Activated CD8-positive, alpha-beta T cell treated with anti-CD3 and anti-CD28 coated beads, Interleukin-2, amount 10 ng/mL, durations not matched to agents 7 days and 5 days (primary cell): ENCODE data around the gene CLCNKB. TPM values are rescaled to one million over a fixed set of nuclear protein-coding genes. Genes with fewer than 3 reads are reported as not detected.
"Not testable (repeated sequence)": the region's sequence is repeated elsewhere in the genome, so short reads cannot be mapped to it uniquely, and the experiment has no call there.

ENCODE experiments used
- ATAC-seq: fragments of 150-1000 bp; cut with Tn5 transposase; one replicate; pipeline ENCODE4 v1.10.0; 2021; ENCODE audit warnings: moderate library complexity
- CTCF ChIA-PET: fragments of 350-600 bp; sonication (Branson Sonifier 250); formaldehyde crosslinking; loops from one replicate; lab custom pipeline; 2021; ENCODE audit warnings: antibody characterized with exemption; lab: Charles Lee
- POLR2A ChIA-PET: fragments of 350-600 bp; sonication (Branson Sonifier 250); formaldehyde crosslinking; loops from one replicate; lab custom pipeline; 2021; ENCODE audit warnings: antibody characterized with exemption; lab: Charles Lee
- DNase-seq: peaks from one replicate; pipeline ENCODE4 v3.0.0-alpha.2; 2020
- H3K27ac Mint-ChIP-seq: one replicate; pipeline ENCODE4 v1.8.0; 2021; ENCODE audit warnings: mild to moderate bottlenecking, mixed read lengths
- H3K27me3 Mint-ChIP-seq: one replicate; pipeline ENCODE4 v1.8.0; 2021; ENCODE audit warnings: low read depth, mixed read lengths
- H3K36me3 Mint-ChIP-seq: one replicate; pipeline ENCODE4 v1.8.0; 2021; ENCODE audit warnings: low read depth, mixed read lengths
- H3K4me1 Mint-ChIP-seq: one replicate; pipeline ENCODE4 v1.8.0; 2021; ENCODE audit warnings: low read depth, mixed read lengths
- H3K4me3 Mint-ChIP-seq: one replicate; pipeline ENCODE4 v1.8.0; 2021; ENCODE audit warnings: mild to moderate bottlenecking, mixed read lengths
- H3K9me3 Mint-ChIP-seq: one replicate; pipeline ENCODE4 v1.8.0; 2022; ENCODE audit warnings: mixed read lengths; ENCODE audit not compliant: insufficient read depth
- total RNA-seq, 2 experiments: library from RNA; stranded (reverse); gene quantifications; one replicate each; pipeline ENCODE4 v1.2.3, GENCODE V29; 2021

Gene CLCNKB
- total RNA-seq, 2 experiments from 2014 or later, result not detected

- H3K36me3 Mint-ChIP-seq, ATAC-seq, POLR2A ChIA-PET, H3K4me3 Mint-ChIP-seq, H3K9me3 Mint-ChIP-seq, H3K4me1 Mint-ChIP-seq, H3K27me3 Mint-ChIP-seq, DNase-seq, H3K27ac Mint-ChIP-seq, CTCF ChIA-PET: not testable (repeated sequence)
These were observed 3.7 kb upstream of the CLCNKB start for GRCh38 chr1:16039871-16040270.

GRCh38 chr1:16041200-16041599 is 2.4 kb upstream of the CLCNKB start:
- no peaks in the 10 kb centered on the region for H3K36me3 Mint-ChIP-seq
- no peaks in the 10 kb centered on the region for H3K4me1 Mint-ChIP-seq
- ATAC-seq (no peak), DNase-seq (no peak)
- ChIA-PET CTCF (no interaction called here), POLR2A (no interaction called here)
- no peak overlapping the region for H3K27ac Mint-ChIP-seq
- no peak overlapping the region for H3K4me3 Mint-ChIP-seq
- peaks cover 2% of the 10 kb centered on the region for H3K27me3 Mint-ChIP-seq
- no peaks in the 10 kb centered on the region for H3K9me3 Mint-ChIP-seq

- peaks cover 2% of the 10 kb centered on the region for H3K27me3 Mint-ChIP-seq
- CTCF ChIA-PET, result no interaction called here
- DNase-seq, result no peak
- no peaks in the 10 kb centered on the region for H3K36me3 Mint-ChIP-seq
- ATAC-seq, result no peak
- POLR2A ChIA-PET, result no interaction called here
- no peak overlapping the region for H3K4me3 Mint-ChIP-seq
- no peaks in the 10 kb centered on the region for H3K9me3 Mint-ChIP-seq
- no peaks in the 10 kb centered on the region for H3K4me1 Mint-ChIP-seq
- no peak overlapping the region for H3K27ac Mint-ChIP-seq
These were observed 1.5 kb upstream of the CLCNKB start for GRCh38 chr1:16042096-16042495.

GRCh38 chr1:16042654-16043053 is 928 bp upstream of the CLCNKB start:
- POLR2A ChIA-PET, H3K27ac Mint-ChIP-seq, CTCF ChIA-PET, H3K36me3 Mint-ChIP-seq, H3K4me1 Mint-ChIP-seq, H3K4me3 Mint-ChIP-seq, H3K27me3 Mint-ChIP-seq, H3K9me3 Mint-ChIP-seq, DNase-seq, ATAC-seq: not testable (repeated sequence)

DNA sequence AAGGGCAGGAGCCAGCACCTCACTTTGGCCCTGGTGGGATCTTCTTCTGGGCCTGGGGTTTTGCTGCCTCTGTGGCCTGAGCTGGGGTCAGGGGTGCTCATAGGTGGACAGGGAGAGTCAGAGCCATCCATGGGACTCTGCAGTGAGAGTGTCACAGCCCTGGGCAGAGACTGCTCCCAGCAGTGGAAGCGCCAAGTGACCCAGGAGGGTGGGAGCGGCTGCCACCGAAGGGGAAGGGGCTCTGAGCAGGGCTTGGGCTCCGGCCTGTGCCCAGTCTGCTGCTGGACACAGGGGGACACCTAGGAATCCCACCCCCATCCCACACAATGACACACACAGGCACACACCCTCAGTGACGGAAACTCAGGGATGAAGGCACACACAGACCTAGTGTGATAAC is 368 bp downstream of the CLCNKB start:
- Mint-ChIP-seq H3K27ac (no peak overlapping the region), H3K9me3 (no peaks in the 10 kb centered on the region), H3K4me1 (no peaks in the 10 kb centered on the region), H3K27me3 (peaks cover 3% of the 10 kb centered on the region), H3K4me3 (no peak overlapping the region), H3K36me3 (no peaks in the 10 kb centered on the region)
- ChIA-PET POLR2A (no interaction called here), CTCF (no interaction called here)
- no peak for ATAC-seq
- no peak for DNase-seq

DNA sequence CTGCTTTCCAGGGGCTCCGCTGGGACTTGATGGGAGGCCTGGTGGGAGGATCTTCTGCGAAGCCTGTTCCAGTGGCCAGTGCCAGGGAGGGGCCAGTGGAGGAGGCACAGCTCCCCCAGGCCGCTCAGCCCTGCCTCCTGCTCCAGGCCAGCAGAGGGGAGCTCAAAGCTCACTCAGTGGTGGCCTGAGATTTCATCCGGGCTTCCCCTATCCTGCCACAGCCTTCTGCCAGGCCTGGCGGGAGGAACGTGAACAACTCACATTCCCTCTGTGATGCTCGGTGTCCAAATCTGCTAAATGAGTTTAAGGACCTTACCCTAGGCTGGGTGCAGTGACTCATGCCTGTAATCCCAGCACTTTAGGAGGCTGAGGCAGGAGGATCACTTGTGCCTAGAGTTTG is 3.3 kb downstream of the CLCNKB start:
- Mint-ChIP-seq H3K36me3 (no peaks in the 10 kb centered on the region), H3K27me3 (peaks cover 3% of the 10 kb centered on the region), H3K4me1 (no peaks in the 10 kb centered on the region), H3K27ac (no peak overlapping the region), H3K9me3 (no peaks in the 10 kb centered on the region), H3K4me3 (no peak overlapping the region)
- CTCF ChIA-PET, result interaction anchor here (1.7 kb wide), 1 partner anchor 32 kb away, joined by 6 read pairs; no protein-coding TSS in a partner anchor
- POLR2A ChIA-PET, result no interaction called here
- DNase-seq (no peak), ATAC-seq (no peak)

DNA sequence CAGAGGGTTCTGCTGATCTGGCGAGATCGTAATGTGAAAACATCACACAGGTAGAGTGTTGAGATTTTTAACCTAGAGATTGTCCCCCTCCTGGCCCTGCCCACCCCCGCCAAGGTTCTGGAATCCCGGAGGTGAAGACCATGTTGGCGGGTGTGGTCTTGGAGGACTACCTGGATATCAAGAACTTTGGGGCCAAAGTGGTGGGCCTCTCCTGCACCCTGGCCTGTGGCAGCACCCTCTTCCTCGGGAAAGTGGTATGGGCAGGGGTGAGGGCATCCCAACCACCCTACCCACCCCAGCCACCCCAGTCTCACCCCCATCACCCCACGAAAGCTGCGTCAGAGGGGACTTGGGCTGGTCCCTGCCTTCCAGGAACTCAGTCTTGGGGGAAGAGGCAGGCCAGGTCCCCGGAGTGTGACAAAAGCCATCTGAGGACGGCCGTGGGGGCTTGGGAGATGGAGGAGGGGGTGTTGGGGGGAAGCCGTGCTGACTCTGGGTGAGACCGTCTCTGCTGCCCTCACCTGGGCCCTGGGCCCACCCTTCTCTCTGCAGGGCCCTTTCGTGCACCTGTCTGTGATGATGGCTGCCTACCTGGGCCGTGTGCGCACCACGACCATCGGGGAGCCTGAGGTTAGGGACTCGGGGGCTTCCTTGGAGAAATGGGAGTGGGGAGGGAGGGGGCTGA is 4.4 kb downstream of the CLCNKB start:
- no peaks in the 10 kb centered on the region for H3K9me3 Mint-ChIP-seq
- no peak overlapping the region for H3K4me3 Mint-ChIP-seq
- no peak overlapping the region for H3K27ac Mint-ChIP-seq
- H3K4me1 Mint-ChIP-seq, result no peaks in the 10 kb centered on the region
- ATAC-seq (no peak), DNase-seq (no peak)
- H3K27me3 Mint-ChIP-seq, result peaks cover 3% of the 10 kb centered on the region
- ChIA-PET POLR2A (no interaction called here), CTCF (interaction anchor here (1.7 kb wide), 1 partner anchor 31 kb away, joined by 6 read pairs; no protein-coding TSS in a partner anchor)
- no peaks in the 10 kb centered on the region for H3K36me3 Mint-ChIP-seq

- peaks cover 3% of the 10 kb centered on the region for H3K27me3 Mint-ChIP-seq
- ATAC-seq (peak; percentile 50), DNase-seq (peak; percentile 45)
- H3K4me3 Mint-ChIP-seq, result no peak overlapping the region
- ChIA-PET CTCF (no interaction called here), POLR2A (no interaction called here)
- no peaks in the 10 kb centered on the region for H3K36me3 Mint-ChIP-seq
- H3K9me3 Mint-ChIP-seq, result no peaks in the 10 kb centered on the region
- H3K27ac Mint-ChIP-seq, result no peak overlapping the region
- peaks cover under 1% of the 10 kb centered on the region for H3K4me1 Mint-ChIP-seq
These were observed 5.1 kb downstream of the CLCNKB start for GRCh38 chr1:16048573-16049189.

- ATAC-seq (no peak), DNase-seq (no peak)
- ChIA-PET CTCF (no interaction called here), POLR2A (no interaction called here)
- no peak overlapping the region for H3K4me3 Mint-ChIP-seq
- H3K4me1 Mint-ChIP-seq, result peaks cover 10% of the 10 kb centered on the region
- peaks cover 3% of the 10 kb centered on the region for H3K27me3 Mint-ChIP-seq
- H3K36me3 Mint-ChIP-seq, result no peaks in the 10 kb centered on the region
- no peak overlapping the region for H3K27ac Mint-ChIP-seq
- H3K9me3 Mint-ChIP-seq, result no peaks in the 10 kb centered on the region
These were observed 6.7 kb downstream of the CLCNKB start for GRCh38 chr1:16050328-16050727.

DNA sequence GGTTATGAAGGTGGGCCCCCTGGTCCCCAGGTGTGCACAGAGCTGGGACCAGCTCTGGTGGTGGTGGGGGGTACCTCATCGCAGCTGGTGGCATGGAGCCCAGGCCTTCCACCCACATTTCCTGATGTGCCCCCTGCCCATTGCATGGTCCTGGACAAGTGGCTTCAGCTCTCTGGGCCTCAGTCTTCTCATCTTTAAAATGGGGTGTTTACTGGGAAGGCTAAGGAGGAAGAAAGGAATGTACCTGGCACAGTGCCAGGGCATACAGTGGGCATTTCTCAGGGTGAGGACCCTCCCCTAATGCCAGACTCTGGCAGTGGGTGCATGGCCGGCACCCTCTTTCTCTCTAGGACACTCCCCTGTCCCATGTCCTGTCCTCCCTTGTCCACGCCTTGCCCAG is 7.5 kb downstream of the CLCNKB start:
- POLR2A ChIA-PET, result no interaction called here
- Mint-ChIP-seq H3K27me3 (peaks cover 3% of the 10 kb centered on the region), H3K9me3 (no peaks in the 10 kb centered on the region), H3K27ac (no peak overlapping the region), H3K4me3 (no peak overlapping the region), H3K36me3 (no peaks in the 10 kb centered on the region), H3K4me1 (peaks cover 14% of the 10 kb centered on the region)
- CTCF ChIA-PET, result no interaction called here
- no peak for DNase-seq
- no peak for ATAC-seq

- H3K4me3 Mint-ChIP-seq, ATAC-seq, H3K36me3 Mint-ChIP-seq, DNase-seq, POLR2A ChIA-PET, H3K27ac Mint-ChIP-seq, CTCF ChIA-PET, H3K9me3 Mint-ChIP-seq, H3K27me3 Mint-ChIP-seq: not testable (repeated sequence)
- peaks cover 16% of the 10 kb centered on the region for H3K4me1 Mint-ChIP-seq
These were observed 8.4 kb downstream of the CLCNKB start for GRCh38 chr1:16051949-16052348.

- ChIA-PET CTCF (interaction anchor here (1.1 to 2.6 kb wide), 2 partner anchors 46 to 250 kb away, joined by 3 to 9 read pairs; no protein-coding TSS in a partner anchor), POLR2A (no interaction called here)
- H3K36me3 Mint-ChIP-seq, result no peaks in the 10 kb centered on the region
- peaks cover 16% of the 10 kb centered on the region for H3K4me1 Mint-ChIP-seq
- no peak overlapping the region for H3K27ac Mint-ChIP-seq
- H3K9me3 Mint-ChIP-seq, result no peaks in the 10 kb centered on the region
- no peaks in the 10 kb centered on the region for H3K27me3 Mint-ChIP-seq
- no peak for ATAC-seq
- no peak overlapping the region for H3K4me3 Mint-ChIP-seq
- no peak for DNase-seq
These were observed 10.4 kb downstream of the CLCNKB start for GRCh38 chr1:16053781-16054502.
